ENCODE measurements around the gene PARM1.

- TF ChIP-seq EZH2 (IDR thresholded peaks at IDR 0.05; ENCODE audit: borderline replicate concordance) = no peak
- TF ChIP-seq CTCF (IDR thresholded peaks at IDR 0.05; ENCODE audit: poor library complexity) = no peak
- no peak for TF ChIP-seq EZH2phosphoT487 (IDR thresholded peaks at IDR 0.05; ENCODE audit: low read depth, severe bottlenecking, unreplicated experiment)
These were observed 102.4 kb downstream of the PARM1 start for GRCh38 chr4:75035321-75035720.

Data from hepatocyte (in vitro differentiated cells).